ENCODE measurements around the gene ATP5MC2.

GRCh38 chr12:53713516-53713915, 37.6 kb upstream of the ATP5MC2 start:
- TF ChIP-seq EZH2phosphoT487 (IDR thresholded peaks at IDR 0.05; ENCODE audit: insufficient read depth, low read depth) (no peak), EZH2 (IDR thresholded peaks at IDR 0.05; ENCODE audit: insufficient read depth, poor library complexity, severe bottlenecking) (no peak)
